Embryonic facial prominence (tissue), 1 donor: ENCODE data around the gene OR1L1.

Experiments used
- DNase-seq: peaks from one replicate; pipeline ENCODE4 v3.0.0-alpha.2; 2016; ENCODE audit errors: extremely low spot score

Gene OR1L1, protein sequence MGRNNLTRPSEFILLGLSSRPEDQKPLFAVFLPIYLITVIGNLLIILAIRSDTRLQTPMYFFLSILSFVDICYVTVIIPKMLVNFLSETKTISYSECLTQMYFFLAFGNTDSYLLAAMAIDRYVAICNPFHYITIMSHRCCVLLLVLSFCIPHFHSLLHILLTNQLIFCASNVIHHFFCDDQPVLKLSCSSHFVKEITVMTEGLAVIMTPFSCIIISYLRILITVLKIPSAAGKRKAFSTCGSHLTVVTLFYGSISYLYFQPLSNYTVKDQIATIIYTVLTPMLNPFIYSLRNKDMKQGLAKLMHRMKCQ

DNA sequence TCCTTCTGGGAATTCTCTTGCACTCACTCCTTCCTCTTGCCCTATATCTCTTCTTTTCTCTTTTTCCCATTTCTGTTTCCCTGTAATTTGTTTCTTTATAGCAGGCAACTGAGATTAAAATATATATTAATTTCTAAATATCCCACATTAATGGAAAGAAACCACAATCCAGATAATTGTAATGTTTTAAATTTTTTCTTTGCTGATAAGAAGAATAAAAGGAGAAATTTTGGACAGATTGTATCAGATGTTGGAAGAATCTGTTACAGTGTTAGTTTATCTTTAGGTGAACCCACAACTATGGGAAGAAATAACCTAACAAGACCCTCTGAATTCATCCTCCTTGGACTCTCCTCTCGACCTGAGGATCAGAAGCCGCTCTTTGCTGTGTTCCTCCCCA, at the start of gene OR1L1:
Gene OR1L1, plus strand, starts transcription at position 301 of the 400 bp plus-strand sequence. Its CDS starts 0 bp downstream, at position 301.
- DNase-seq: no peak

DNA sequence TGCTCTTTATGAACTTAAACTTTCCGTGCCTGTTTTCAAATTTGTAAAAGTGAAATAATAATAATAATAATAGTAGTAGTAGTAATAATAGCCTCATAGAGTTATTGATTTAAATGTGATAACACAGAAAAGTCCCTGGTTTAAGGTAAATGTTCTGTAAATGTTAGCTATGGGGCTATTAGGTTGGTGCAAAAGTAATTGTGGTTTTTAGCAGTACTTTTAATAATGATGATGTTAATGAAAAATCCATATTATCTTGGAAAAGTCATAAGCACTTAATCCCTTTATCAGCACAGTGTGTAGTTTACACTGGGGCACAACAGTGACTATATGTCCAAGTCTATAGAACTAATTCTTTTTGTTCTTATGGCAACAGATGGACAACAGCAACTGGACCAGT, 47.2 kb upstream of the OR1L1 start, which contains the start of gene OR1Q1:
Gene OR1Q1, plus strand, starts transcription at position 377 of the 400 bp plus-strand sequence. Its CDS starts 0 bp downstream, at position 377.
- no peak for DNase-seq

DNA sequence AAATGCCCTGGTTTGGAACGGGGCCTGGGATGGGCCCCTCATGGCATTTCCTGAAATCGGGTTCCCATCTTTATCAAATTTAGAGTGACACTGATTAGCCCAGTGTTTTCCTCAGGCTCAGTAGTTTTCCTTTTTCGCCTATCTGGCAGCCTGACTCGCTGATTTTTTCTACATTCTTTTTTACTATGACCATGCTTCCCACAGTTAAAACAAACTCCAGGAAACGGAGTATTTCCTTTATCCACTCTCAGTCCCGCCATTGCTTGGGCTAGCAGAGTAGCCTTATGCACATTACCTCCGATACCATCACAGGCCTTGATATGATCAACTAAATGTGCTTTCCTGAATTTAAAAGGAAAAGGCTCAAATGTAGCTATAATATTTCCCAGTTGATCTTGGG, 41.5 kb upstream of the OR1L1 start:
- DNase-seq: no peak

DNA sequence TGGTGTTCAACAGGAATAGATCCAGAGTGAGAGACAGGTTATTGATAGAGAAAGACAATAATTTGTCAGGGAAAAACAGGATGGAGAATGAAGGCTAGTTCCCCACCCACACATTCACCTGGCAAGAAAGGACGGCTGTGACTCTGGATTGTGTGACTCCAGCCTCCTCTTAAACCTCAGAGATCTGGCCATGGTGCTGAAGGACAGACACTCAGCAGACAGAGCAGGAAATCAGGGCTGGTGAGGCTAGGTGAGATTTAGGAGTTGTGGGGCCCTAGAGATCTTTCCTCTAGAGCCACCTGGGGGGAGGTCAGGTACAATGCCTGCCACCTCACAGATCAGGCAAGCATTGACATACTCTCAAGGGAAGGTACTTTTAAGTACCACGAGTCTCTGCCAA, 19.3 kb upstream of the OR1L1 start:
- no peak for DNase-seq

DNA sequence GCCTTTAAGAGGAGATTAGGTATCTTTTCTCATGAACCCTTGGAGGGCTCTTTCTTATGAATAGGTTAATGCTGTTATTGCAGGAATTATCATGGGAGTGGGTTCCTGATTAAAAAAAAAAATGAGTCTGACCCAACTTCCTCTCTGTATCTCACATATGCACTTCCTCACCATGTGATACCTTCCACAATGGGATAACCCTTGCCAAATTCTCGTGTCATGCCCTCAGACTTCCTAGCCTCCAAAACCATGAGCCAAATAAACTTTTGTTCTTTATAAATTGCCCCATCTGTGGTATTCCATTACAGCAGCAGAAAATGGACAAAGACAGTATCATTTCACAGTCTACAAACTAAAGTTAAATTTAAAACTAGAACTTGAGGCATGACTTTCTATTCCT, 5.1 kb upstream of the OR1L1 start:
- no peak for DNase-seq

DNA sequence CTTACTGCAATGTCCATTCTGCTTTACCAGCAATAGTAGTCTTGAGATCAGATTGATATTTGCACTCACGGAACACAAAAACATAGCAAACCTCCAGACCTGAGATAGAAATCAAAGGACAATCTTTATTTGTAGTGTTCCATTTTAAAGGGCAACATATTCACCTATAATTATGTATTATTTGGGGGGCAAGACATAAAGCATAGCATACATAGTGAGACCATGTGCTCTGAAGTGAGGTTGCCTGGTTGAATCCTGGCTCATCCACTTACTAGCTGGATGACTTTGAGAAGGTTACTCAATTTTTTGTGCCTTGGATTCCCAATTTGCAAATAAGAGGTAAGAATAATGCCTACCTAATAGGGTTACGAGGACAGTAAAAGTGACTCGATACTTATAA, 4.0 kb upstream of the OR1L1 start, which contains the start of gene OR1B1:
Gene OR1B1, minus strand, starts transcription at position 101 of the 400 bp plus-strand sequence.
- no peak for DNase-seq

DNA sequence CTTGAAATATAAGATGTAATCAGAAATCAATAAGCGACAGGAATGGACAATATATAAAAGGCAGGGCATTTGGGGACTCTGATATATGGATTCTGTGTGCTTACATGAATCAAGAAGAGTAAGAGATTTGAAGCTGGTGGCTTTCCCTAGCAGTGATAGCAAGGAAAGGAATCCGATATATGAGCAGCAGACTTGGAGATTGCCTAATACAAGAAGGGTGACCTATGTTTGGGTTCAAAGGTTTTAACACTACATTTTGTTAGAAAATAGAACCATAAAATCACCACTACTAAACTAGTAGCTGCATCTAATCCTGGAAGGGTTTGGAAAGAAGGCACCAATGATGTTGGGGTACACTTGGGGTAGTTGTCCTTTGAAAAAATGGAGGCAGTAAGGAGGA, 11.0 kb downstream of the OR1L1 start:
- no peak for DNase-seq

DNA sequence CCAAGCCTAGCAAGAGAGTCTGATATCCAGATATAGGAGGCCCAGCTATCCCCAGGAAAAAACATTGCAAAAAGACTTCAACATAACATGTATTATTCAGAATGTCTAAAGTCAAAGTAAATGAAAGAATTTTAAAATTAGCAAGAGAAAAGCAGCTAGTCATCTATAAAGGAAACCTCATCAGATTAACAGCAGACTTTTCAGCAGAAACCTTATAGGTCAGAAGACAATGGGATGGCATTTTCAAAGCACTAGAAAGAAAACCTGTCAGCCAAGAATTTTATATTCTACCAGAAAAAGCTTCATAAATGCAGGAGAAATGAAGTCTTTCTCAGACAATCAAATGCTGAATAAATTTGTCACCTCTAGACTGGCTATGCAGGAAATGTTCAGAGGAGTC, 23.3 kb downstream of the OR1L1 start:
- no peak for DNase-seq

DNA sequence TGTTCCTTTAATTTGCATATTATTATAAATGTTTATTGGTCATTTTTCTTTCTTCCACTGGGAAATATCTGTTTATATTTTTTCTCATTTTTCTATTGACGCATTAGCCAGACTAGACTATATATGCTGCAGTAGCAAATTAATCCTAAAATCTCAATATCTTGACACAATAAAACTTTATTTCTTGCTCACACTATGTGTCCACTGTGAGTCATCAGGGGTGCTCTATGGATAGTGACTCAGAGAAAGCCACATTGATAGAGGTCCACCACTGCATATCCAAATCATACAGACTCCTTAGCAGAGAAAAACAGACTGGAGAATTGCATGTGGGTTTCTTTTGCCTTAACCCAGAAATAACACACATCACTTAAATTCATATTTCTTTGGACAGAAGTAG, 34.2 kb downstream of the OR1L1 start:
- DNase-seq: no peak
